Uterus (tissue), 4 donors: Measurements from ENCODE around the gene PCBP2. TPM values are rescaled to one million over a fixed set of nuclear protein-coding genes. Genes with fewer than 3 reads are reported as not detected.
A peak's percentile ranks its signal among the peaks of the same experiment; 100 is the strongest.
"Not testable (repeated sequence)": the region's sequence is repeated elsewhere in the genome, so short reads cannot be mapped to it uniquely, and the experiment has no call there.

Experiments used
- DNase-seq, 2 donors: peaks; one replicate each; pipeline ENCODE4 v3.0.0-alpha.2; 2019 to 2020
- H3K27ac ChIP-seq, 2 donors: fragments of 200-600 bp; sonication (generic); 1 replicate in 1 of 2; 2 replicates in 1 of 2; pipeline ENCODE4 v1.5.1; 2016 to 2018
- H3K27me3 ChIP-seq, 2 donors: fragments of 200-600 bp; sonication (generic); one replicate each; pipeline ENCODE4 v1.5.1; 2018 to 2019; ENCODE audit warnings: control low read depth in 1 of 2
- H3K36me3 ChIP-seq, 2 donors: fragments of 200-600 bp; sonication (generic); one replicate each; pipeline ENCODE4 v1.5.1; 2019; ENCODE audit warnings: control low read depth in 1 of 2
- H3K4me1 ChIP-seq, 2 donors: fragments of 200-600 bp; sonication (generic); one replicate each; pipeline ENCODE4 v1.5.1; 2018 to 2019; ENCODE audit warnings: control low read depth in 1 of 2
- H3K4me3 ChIP-seq, 2 donors: fragments of 200-600 bp; sonication (generic); 1 replicate in 1 of 2; 2 replicates in 1 of 2; pipeline ENCODE4 v1.5.1; 2018 to 2019; ENCODE audit warnings: mild to moderate bottlenecking in 1 of 2
- H3K9me3 ChIP-seq, 2 donors: fragments of 200-600 bp; sonication (generic); one replicate each; pipeline ENCODE4 v1.5.1; 2019; ENCODE audit warnings: control low read depth in 1 of 2
- POLR2A ChIP-seq, 2 donors: fragments of 450-650 bp; IDR thresholded peaks; one replicate each; pipeline ENCODE4 v1.6.1; 2016; ENCODE audit warnings: antibody characterized with exemption in 2 of 2, mild to moderate bottlenecking in 1 of 2, moderate library complexity in 1 of 2
- intact Hi-C: fragments of 100-400 bp; cut with DNase I; formaldehyde crosslinking; loops from one replicate; pipeline ENCODE4 v1.15.1; 2023; ENCODE audit warnings: low total_unique reads
- total RNA-seq, 4 donors: library from RNA; depleted of rRNA in 3 of 4; stranded (reverse); fragments of >200 nt in 3 of 4; gene quantifications; one replicate each; pipeline versions ENCODE4 v1.1.0 to v1.2.4, GENCODE V29; 2014 to 2023
- TF ChIP-seq, protein P1 (sequence below), 4 experiments: fragments of 200-600 bp in 2 of 4; fragments of 450-650 bp in 2 of 4; sonication (generic) in 2 of 4; IDR thresholded peaks; one replicate each; pipeline ENCODE4 v1.5.1; 2016 to 2019; ENCODE audit warnings: antibody characterized with exemption in 4 of 4, mild to moderate bottlenecking in 2 of 4, moderate library complexity in 1 of 4
- donor health status: DM: yes; HTN: yes; CAD: no.

The PCBP2 gene
- 100 to 1,000 TPM; 364 to 929 (median 383) TPM for total RNA-seq

DNA sequence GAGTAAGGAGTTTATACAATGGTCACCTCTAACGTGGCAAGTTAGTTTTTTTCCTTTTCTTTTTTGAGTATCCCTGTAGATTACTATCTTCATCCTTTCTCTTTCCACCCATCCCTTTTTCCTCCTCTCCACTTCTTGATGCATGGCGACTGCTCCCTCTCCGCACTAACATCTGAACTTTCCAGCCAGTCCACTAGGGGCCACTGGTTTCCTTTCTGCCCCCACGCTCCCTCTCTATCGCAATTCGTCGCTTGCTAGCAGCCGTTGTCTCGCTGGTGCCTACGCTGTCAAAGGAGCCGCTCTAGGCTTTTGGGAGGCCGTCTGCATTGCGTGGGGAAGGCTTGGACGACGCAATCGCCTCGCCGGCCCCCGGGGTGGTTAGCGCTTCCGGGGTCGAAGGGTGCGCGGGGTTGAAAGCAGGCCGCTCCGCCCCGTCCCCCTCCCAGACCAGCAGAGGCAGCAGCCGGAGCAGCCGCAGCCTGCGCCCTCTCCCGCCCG lies at the start of gene PCBP2:
TSS of gene PCBP2 (plus strand) at position 442 of the 498 bp plus-strand sequence. CDS start 2,699 bp downstream, outside the sequence.
- intact Hi-C loops, result loop anchor here (10.0 kb wide), 1 partner anchor 53 kb away; the partner anchor contains the start of genes NPFF and TARBP2
- H3K9me3 ChIP-seq, result no peaks in the 10 kb centered on the region
- DNase-seq, result peak; percentile 98
- TF ChIP-seq POLR2A (IDR thresholded peaks at IDR 0.05), result peak; percentile 69 to 78
- TF ChIP-seq, protein P1, sequence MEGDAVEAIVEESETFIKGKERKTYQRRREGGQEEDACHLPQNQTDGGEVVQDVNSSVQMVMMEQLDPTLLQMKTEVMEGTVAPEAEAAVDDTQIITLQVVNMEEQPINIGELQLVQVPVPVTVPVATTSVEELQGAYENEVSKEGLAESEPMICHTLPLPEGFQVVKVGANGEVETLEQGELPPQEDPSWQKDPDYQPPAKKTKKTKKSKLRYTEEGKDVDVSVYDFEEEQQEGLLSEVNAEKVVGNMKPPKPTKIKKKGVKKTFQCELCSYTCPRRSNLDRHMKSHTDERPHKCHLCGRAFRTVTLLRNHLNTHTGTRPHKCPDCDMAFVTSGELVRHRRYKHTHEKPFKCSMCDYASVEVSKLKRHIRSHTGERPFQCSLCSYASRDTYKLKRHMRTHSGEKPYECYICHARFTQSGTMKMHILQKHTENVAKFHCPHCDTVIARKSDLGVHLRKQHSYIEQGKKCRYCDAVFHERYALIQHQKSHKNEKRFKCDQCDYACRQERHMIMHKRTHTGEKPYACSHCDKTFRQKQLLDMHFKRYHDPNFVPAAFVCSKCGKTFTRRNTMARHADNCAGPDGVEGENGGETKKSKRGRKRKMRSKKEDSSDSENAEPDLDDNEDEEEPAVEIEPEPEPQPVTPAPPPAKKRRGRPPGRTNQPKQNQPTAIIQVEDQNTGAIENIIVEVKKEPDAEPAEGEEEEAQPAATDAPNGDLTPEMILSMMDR (IDR thresholded peaks at IDR 0.05), result peak; percentile 84 to 97 (median 93)
- H3K4me3 ChIP-seq, result peak within 1 kb of the TSS; percentile 61 to 80
- H3K4me1 ChIP-seq, result peaks cover 4 to 12% of the 10 kb centered on the region in 2 donors
- H3K36me3 ChIP-seq, result no peaks in the 10 kb centered on the region
- peak within 1 kb of the TSS; percentile 94 to 98 for H3K27ac ChIP-seq
- H3K27me3 ChIP-seq, result no peaks in the 10 kb centered on the region

DNA sequence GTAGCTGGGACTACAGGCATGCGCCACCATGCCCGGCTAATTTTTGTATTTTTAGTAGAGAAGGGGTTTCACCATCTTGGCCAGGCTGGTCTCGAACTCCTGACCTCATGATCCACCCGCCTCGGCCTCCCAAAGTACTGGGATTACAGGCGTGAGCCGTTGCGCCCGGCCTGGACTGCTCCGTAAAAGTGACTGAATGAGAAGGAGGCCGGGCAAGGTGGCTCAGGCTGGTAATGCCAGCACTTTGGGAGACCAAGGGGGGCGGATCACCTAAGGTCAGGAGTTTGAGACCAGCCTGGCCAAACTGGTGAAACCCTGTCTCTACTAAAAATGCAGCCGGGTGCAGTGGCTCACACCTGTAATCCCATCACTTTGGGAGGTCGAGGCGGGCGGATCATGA lies 49.6 kb upstream of the PCBP2 start:
- not testable (repeated sequence) for H3K9me3 ChIP-seq, DNase-seq

DNA sequence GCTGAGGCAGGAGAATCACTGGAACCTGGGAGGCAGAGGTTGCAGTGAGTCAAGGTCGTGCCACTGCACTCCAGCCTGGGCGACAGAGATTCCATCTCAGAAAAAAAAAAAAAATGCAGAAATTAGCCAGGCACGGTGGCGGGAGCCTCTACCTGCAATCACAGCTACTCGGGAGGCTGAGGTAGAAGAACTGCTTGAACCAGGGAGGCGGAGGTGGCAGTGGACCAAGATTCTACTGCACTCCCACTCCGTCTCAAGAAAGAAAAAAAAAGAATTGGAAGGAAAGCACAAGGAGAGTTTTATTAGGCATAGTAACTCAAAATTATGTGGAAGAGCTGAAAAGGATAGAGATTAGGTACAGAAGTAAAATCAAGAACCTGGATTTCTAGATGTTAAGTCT lies 49.0 kb upstream of the PCBP2 start:
- intact Hi-C loops, result no loop called here
- peak overlapping the region in 1 of 2 donors; percentile 39 for H3K27ac ChIP-seq
- no peaks in the 10 kb centered on the region for H3K36me3 ChIP-seq
- peaks cover 0 to 4% of the 10 kb centered on the region in 2 donors for H3K4me1 ChIP-seq
- no peaks in the 10 kb centered on the region for H3K9me3 ChIP-seq
- TF ChIP-seq, protein P1 (IDR thresholded peaks at IDR 0.05), result no peak
- TF ChIP-seq POLR2A (IDR thresholded peaks at IDR 0.05), result no peak
- no peaks in the 10 kb centered on the region for H3K27me3 ChIP-seq
- DNase-seq, result peak; percentile 62 to 77
- no peak overlapping the region for H3K4me3 ChIP-seq

More for the DNA sequence above, 49.6 kb upstream of the PCBP2 start:
- H3K36me3 ChIP-seq, H3K4me1 ChIP-seq, H3K4me3 ChIP-seq, H3K27me3 ChIP-seq, intact Hi-C loops: not testable (repeated sequence)
- peak overlapping the region in 1 of 2 donors; percentile 39 for H3K27ac ChIP-seq

DNA sequence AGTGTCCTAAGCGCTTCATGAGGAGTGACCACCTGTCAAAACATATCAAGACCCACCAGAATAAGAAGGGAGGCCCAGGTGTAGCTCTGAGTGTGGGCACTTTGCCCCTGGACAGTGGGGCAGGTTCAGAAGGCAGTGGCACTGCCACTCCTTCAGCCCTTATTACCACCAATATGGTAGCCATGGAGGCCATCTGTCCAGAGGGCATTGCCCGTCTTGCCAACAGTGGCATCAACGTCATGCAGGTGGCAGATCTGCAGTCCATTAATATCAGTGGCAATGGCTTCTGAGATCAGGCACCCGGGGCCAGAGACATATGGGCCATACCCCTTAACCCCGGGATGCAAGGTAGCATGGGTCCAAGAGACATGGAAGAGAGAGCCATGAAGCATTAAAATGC lies 41.0 kb upstream of the PCBP2 start:
- intact Hi-C loops, result no loop called here
- DNase-seq, result no peak
- H3K36me3 ChIP-seq, result no peaks in the 10 kb centered on the region

DNA sequence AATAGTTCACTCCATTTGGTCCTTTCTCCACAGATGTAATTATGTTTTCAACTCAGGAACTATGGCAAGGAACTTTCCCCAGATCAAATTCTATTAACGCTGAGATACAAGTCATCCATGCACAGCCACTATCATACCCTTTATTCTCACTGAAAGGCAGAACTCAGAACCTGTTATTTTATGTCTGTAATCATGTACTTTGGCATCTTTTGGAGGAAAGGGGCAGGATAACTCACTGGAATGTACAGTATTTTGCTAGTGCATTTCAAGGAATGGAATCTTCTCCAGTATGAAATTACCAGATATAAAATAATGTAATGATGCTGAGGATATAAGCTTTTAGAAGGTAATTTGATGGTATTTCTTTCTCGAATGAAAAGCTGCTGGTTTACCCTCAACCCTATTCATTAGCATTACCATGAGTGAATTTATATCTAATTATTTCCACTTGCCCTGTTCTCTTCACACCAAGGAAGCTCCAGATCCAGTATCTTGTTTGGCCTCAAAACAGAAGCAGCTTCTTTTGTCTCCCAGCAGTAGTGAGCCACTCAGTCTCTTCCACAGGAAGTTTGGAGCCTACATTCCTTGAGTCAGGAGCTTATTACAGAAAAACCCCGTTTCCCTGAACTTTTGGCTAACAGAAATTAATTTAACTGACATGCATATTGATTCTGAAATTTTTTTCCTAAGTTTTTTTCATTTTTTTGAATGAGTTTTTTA lies 38.3 kb upstream of the PCBP2 start:
- Histone ChIP-seq H3K36me3 (no peaks in the 10 kb centered on the region), H3K27me3 (no peaks in the 10 kb centered on the region), H3K27ac (peak overlapping the region; percentile 25 to 69), H3K9me3 (no peaks in the 10 kb centered on the region), H3K4me1 (peaks cover 8 to 9% of the 10 kb centered on the region in 2 donors), H3K4me3 (no peak overlapping the region)
- DNase-seq, result no peak
- intact Hi-C loops, result no loop called here
- TF ChIP-seq POLR2A (IDR thresholded peaks at IDR 0.05), result no peak
- TF ChIP-seq, protein P1 (IDR thresholded peaks at IDR 0.05), result no peak

More for the DNA sequence above, 41.0 kb upstream of the PCBP2 start:
- Histone ChIP-seq H3K4me3 (no peak overlapping the region), H3K27me3 (no peaks in the 10 kb centered on the region), H3K9me3 (no peaks in the 10 kb centered on the region), H3K27ac (no peak overlapping the region), H3K4me1 (peaks cover 8 to 9% of the 10 kb centered on the region in 2 donors)
- TF ChIP-seq, protein P1 (IDR thresholded peaks at IDR 0.05), result no peak
- TF ChIP-seq POLR2A (IDR thresholded peaks at IDR 0.05), result no peak
